Measurements from ENCODE around the gene BIRC2.
"Not testable (repeated sequence)": the region's sequence is repeated elsewhere in the genome, so short reads cannot be mapped to it uniquely, and the experiment has no call there.

Gene BIRC2

GRCh38 chr11:102346748-102347461, at the start of gene BIRC2:
Gene BIRC2, plus strand, starts transcription at chr11:102347214. Its CDS starts 2,641 bp downstream, at chr11:102349855.
- DNase-seq = peak; percentile 96

DNA sequence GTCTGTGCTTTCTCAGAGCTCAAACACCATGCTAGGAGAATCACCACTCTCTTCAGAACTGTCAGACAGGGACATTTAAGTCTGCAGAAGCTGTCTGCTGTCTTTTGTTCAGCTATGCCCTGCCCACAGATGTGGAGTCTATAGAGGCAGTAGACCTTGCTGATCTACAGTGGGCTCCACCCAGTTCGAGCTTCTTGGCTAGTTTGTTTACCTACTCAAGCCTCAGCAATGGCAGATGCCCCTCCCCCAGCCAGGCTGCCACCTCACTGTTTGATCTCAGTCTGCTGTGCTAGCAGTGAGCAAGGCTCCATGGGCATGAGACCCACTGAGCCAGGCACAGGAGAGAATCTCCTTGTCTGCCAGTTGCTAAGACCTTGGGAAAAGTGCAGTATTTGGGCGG, 46.2 kb upstream of the BIRC2 start:
- DNase-seq = not testable (repeated sequence)

DNA sequence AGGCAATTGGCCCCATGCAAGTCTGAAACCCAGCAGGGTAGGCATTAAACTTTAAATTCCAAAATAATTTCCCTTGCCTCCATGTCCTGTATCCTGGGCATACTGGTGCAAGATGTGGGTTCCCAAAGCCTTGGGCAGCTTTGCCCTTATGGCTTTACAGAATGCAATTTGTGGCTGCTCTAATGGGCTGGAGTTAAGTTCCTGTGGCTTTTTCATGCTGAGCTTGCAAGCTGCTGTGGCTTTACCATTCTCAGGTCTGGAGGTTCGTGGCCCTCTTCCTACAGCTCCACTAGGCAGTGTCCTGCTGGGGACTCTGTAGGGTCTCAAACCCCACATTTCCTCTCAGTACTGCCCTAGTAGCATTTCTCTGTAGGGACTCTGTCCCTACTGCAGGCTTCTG, 44.8 kb upstream of the BIRC2 start:
- no peak for DNase-seq

DNA sequence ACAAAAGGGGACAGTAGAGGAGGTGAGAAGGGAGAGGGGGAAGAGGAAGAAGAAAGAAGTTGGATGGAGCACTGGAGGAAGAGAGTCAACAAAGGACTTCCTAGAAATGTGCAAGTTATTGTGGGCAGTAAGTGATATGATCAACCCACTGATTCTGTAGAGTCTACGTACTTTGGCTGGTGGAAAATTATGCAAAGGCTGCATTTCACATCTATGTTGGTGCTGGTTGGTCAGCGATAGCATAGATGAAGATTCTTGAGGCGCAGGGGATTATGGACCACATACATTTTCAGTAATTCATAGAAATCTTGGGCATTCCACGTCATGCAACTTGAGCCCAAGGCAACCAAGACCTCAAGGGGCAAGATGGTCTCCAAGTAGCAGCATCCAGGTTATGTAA, 42.3 kb upstream of the BIRC2 start:
- DNase-seq = no peak

- no peak for DNase-seq
Measured at GRCh38 chr11:102305352-102306047, 41.5 kb upstream of the BIRC2 start.

DNA sequence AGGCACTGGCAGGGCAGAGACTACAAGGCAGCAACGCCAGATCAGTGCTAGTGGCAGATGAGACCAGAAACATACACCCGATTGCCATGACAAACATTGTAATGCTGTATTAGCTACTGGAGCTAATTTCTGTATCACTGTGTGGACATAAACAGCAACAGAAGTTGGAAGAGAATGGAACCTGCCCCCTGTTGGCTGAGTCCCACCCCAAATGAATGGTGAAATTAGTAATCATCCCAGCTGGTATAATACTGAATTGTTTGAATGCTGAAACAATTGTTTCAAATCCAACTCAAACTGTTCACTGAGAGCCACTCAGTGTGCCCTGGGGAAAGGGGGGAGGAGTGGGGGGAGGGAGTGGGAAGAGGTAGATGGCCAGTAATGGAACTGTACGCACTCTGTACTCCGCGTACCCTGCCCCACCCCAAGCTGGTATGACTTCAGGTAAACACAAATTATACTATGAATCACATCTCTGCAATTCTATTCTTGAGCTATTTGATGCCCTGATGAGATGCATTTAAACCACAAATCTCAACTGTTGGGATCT, 40.9 kb upstream of the BIRC2 start:
- DNase-seq = no peak

DNA sequence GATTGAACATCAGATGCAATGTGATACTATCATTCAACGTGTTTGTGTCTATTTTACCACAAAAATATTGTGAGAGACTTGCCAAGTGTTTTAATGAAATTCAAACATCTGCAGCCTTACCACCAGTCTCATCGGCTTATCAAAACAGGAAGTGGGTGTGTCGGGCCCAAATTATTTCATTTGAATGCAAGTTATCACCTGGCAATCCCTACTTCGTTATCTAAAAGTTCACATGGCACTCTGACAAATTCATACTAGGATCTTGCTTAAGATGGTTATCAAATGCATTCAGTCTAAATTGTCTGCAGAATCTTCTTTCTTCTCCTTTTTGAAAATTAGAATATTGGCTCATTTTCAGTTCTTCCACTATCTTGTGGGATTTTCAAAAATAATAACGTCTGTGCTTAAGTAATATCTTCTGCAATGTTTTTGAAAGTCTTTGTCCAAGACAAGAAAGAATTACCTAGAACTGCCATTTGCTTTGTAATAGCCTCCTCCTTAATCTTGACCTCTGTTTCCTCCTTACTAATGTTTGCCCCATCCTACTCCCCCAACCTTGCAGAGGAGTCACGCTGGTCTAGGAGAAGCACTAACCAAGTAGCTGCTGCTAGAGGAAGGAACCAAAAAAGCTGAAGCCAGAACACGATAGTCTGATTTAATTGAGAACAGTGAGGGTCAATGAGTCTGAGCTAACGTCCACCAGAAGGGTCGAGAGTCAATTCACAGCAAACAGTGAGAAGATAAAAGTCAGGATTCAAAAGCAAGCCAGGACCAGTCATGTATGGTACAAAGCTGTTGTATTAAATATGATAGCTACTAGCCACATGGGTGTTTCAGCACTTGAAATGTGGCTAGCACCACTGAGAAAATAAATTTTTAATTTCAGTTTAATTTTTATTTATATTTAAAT, 39.9 kb upstream of the BIRC2 start:
- DNase-seq = no peak

- DNase-seq = no peak
Measured at GRCh38 chr11:102307727-102308038, 39.3 kb upstream of the BIRC2 start.

GRCh38 chr11:102309621-102310541, 37.1 kb upstream of the BIRC2 start:
- DNase-seq = no peak

DNA sequence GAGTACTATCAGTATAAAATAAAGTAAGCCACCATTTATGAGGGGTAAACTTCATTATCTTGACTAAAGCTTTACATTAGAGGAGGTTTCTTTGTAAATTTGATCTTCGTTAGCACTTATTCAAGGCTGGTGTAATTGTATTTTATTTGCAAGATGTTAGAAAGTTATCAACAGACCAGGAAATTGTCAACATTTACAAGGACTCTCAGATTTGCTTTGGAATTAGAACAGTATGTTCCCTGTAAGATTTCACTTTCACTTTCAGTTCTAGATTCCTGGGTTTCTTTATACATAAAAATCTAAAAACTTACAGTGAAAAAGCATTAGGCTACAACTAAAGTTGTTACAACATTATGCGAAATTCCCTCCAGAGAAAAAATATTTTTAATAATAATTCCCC, 34.3 kb upstream of the BIRC2 start:
- no peak for DNase-seq

- no peak for DNase-seq
Measured at GRCh38 chr11:102313238-102313940, 33.6 kb upstream of the BIRC2 start.

- DNase-seq = no peak
Measured at GRCh38 chr11:102314784-102315183, 32.2 kb upstream of the BIRC2 start.

GRCh38 chr11:102316346-102316904, 30.6 kb upstream of the BIRC2 start:
- DNase-seq = no peak

DNA sequence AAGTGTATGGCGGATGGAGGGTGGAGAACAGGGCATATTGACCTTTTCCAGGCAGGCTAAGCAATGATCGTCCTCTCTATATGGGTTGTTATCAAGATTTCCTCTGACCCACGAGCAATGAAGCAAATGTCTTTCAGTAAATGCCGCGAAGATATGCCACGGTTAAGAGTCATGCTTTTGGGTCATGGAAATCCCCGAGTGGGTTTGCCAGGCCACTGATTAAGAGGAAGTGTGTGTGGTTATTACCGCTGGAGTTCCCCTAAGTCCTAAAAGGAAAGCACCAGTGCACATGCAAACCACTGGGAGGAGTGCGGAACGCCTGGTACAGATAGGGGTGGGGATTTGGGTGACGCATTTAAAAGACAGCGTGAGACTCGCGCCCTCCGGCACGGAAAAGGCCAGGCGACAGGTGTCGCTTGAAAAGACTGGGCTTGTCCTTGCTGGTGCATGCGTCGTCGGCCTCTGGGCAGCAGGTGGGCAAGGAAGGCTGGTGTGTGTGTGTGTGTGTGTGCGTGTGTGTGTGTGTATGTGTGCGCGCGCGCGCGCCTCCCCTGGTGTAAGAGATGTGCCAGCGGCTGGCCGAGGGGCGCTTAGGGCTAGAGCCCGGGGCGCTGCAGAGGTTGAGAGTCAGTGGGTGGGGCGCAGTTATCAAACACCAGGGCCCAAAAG, 29.8 kb upstream of the BIRC2 start, which contains the start of gene BIRC3:
Gene BIRC3 (plus strand): TSS at position 386 of the 669 bp plus-strand sequence. CDS start 7,026 bp downstream, outside the sequence.
- DNase-seq = peak; percentile 80

DNA sequence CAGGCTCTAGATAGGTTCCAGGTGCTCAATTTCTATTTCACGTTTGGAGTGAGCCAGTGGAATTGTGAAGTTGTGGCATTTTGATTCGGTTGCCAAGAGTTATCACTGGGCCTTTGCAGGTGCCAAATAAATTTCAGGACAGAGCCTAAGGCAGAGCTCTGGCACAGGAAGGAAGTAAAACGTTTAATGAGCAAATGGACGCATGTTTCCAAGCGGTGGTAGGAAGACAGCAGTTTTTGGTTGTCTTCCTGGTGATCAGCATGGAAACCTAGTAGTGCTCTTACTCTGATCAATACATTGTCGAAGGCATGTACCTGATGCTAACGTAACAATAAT, 29.3 kb upstream of the BIRC2 start:
- no peak for DNase-seq

- no peak for DNase-seq
Measured at GRCh38 chr11:102318469-102318868, 28.5 kb upstream of the BIRC2 start.

GRCh38 chr11:102319544-102319943, 27.5 kb upstream of the BIRC2 start:
- DNase-seq = no peak

DNA sequence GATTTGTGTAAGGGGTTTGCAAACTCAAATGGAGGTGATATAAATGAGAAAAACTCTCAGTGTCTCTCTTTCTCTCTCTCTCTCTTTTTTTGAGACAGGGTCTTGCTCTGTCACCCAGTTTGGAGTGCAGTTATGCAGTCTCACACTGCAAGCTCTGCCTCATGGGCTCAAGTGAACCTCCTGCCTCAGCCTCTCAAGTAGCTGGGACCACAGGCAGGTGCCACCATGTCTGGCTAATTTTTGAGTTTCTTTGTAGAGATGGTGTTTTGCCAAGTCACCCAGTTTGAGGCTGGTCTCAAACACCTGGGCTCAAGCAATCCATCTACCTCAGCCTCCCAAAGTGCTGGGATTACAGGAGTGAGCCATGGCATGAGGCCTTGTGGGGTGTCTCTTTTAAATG, 26.8 kb upstream of the BIRC2 start:
- DNase-seq = no peak

DNA sequence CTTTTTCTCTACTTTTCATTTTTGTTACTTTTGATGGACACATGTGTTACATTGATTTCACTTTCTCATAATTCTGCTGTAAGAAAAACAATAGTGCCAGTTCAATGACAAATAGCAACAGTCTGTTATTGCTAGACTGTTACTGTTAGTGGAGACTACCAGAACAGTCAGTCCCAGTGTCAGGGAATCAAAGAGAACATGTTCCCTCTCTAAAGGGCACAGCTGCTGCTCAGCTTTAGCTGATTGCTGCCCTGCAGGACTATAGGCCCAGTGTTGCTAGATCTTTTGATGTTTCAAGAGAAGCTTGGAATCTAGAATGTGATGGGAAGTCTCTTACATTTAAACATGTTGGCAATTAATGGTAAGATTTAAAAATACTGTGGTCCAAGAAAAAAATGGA, 26.3 kb upstream of the BIRC2 start:
- no peak for DNase-seq

GRCh38 chr11:102322560-102322959, 24.5 kb upstream of the BIRC2 start:
- no peak for DNase-seq

Measured in femur (tissue), 1 donor.